Keratinocyte (primary cell): Measurements from ENCODE around the gene PLA2G2D.

Experiments
- CTCF ChIP-seq, 3 experiments: IDR thresholded peaks in 1 of 3; conservative IDR thresholded peaks in 1 of 3; optimal IDR thresholded peaks in 1 of 3; 2 replicates in 2 of 3; 3 replicates in 1 of 3; pipeline versions ENCODE3 to v1.5.1; 2011; ENCODE audit warnings: low read length in 3 of 3, mild to moderate bottlenecking in 3 of 3, moderate library complexity in 2 of 3, control low read depth in 1 of 3, inconsistent platforms in 1 of 3; ENCODE audit not compliant: insufficient read depth in 2 of 3; ENCODE audit errors: extremely low read depth in 1 of 3
- EZH2 ChIP-seq: IDR thresholded peaks from one replicate; pipeline ENCODE4 v1.6.1; 2012; ENCODE audit warnings: inconsistent platforms, mild to moderate bottlenecking, low read length, moderate library complexity

- no peak for TF ChIP-seq CTCF (optimal IDR thresholded peaks at IDR 0.05 in 1 of 3, IDR thresholded peaks at IDR 0.05 in 1 of 3, conservative IDR thresholded peaks at IDR 0.05 in 1 of 3; ENCODE audit: extremely low read depth in 1 of 3, insufficient read depth in 2 of 3, low read length in 3 of 3)
- no peak for TF ChIP-seq EZH2
Measured at GRCh38 chr1:20111452-20111851, 7.9 kb downstream of the PLA2G2D start.
